ENCODE data around the gene ITGA1.
A peak's percentile ranks its signal among the peaks of the same experiment; 100 is the strongest.

Gene ITGA1

DNA sequence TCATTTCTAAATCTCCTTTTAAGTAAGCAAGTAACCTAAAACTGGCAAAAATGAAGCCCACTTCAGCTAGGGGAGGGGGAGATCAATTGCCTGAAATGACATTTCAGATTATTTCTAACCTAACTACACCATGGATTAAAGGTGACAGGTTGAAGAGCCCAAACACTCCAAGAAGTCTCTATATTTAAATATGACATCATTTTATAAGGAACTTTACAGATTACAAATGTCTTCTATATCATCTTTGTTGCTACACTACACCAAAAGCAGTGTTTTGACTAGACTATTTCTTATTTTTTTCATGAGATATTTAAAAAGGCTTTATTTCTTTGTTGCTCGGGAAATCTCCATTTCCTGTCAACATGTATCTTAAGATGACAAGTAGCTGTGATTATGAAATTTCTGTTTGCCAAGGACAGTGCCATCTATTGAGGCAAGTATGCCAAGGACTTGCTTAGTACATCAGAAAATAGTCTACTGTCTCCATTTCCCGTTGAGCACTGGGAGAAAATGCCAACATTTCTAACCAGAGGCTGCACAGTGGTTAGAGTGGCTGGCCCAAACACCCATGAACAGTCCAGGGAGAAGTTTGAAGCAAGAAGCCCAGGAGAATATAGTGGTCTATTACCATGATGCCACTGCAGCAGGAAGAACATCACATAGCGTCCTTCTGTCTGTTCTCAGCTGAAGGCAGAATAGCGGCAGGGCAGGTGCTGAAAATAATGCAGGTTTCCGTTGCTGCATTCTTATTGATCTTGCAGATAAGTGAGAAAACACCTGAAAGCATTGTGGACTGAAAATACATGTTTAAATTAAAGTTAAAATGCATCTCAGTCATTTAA is 108.1 kb downstream of the ITGA1 start:
- no peak for ATAC-seq
- no peaks in the 10 kb centered on the region for H3K9me3 Mint-ChIP-seq
- H3K27me3 Mint-ChIP-seq, result peaks cover 10% of the 10 kb centered on the region
- H3K36me3 Mint-ChIP-seq, result no peaks in the 10 kb centered on the region
- H3K4me1 Mint-ChIP-seq, result no peaks in the 10 kb centered on the region
- H3K4me3 Mint-ChIP-seq, result no peak overlapping the region
- H3K27ac Mint-ChIP-seq, result no peak overlapping the region

DNA sequence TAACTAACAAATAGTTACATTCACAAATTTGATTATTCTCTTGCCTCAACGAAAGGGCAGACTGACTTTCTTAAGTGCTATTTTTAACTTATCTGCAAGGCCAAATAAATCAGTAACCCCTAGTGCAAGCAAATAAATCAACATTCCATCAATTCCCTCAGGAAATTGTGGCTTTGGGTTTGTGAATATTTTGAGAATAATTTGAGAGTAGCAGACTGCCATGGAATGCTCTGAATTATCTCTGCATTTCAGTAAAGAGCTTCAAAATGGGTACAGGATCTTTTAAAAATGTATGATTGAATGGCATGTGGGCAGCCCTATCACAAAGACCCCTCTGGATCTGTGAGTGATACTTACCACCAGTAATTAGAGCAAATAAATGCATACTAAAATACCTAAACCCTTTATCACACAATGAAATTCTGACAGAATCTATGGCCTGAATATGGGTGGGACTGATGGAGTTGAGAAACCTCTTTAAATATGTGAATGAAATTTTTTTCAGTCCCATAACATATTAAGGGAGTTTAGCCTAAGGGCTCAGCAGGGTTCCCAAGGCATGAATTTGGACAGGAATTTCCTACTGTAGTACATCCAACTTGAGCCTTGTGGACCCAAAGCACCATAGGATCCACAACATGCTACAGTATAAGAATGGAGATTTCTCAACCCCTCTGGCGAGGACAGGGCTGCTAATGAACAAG is 109.0 kb downstream of the ITGA1 start:
- H3K4me1 Mint-ChIP-seq, result no peaks in the 10 kb centered on the region
- H3K9me3 Mint-ChIP-seq, result no peaks in the 10 kb centered on the region
- H3K4me3 Mint-ChIP-seq, result no peak overlapping the region
- no peak overlapping the region for H3K27ac Mint-ChIP-seq
- H3K27me3 Mint-ChIP-seq, result peaks cover 10% of the 10 kb centered on the region
- H3K36me3 Mint-ChIP-seq, result no peaks in the 10 kb centered on the region
- no peak for ATAC-seq

- ATAC-seq, result no peak
- H3K4me3 Mint-ChIP-seq, result no peak overlapping the region
- no peak overlapping the region for H3K27ac Mint-ChIP-seq
- no peaks in the 10 kb centered on the region for H3K9me3 Mint-ChIP-seq
- H3K4me1 Mint-ChIP-seq, result no peaks in the 10 kb centered on the region
- peaks cover 11% of the 10 kb centered on the region for H3K27me3 Mint-ChIP-seq
- H3K36me3 Mint-ChIP-seq, result no peaks in the 10 kb centered on the region
Observed at GRCh38 chr5:52897238-52897614, 109.5 kb downstream of the ITGA1 start.

DNA sequence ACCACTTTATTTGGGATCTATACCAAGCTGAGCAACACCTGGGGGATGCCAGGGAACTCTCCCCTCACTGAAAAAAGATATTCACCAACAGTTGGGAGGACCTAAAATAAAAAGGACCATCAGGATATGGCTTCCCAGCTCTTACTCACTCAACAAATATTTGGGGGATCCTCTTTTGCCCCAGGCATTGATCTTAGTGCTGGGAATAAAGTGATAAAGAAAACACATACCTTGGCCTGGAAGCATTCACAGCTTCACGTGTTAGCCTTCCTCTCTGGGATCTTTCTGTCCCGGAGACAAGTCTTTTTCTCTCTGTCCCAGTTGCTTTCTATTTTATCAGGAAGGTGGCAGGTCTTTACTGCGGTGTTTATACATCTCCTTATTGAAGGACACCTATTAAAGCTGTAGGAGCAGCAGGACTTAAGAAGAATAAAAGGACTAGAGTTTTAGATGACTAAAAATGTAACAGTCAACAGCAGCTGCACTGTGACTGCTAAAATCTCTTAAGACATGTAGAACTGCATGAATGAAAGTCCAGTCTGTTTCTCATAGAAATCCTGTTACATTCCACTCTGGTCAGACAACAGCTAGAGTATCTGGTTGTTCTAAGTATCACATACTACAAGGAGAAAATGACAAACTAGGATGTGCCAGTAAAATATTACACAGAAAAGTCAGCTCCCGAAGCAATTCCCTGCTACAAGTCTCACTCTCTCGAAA is 111.4 kb downstream of the ITGA1 start:
- no peak overlapping the region for H3K4me3 Mint-ChIP-seq
- peaks cover 29% of the 10 kb centered on the region for H3K27me3 Mint-ChIP-seq
- ATAC-seq, result no peak
- no peaks in the 10 kb centered on the region for H3K36me3 Mint-ChIP-seq
- H3K27ac Mint-ChIP-seq, result no peak overlapping the region
- H3K9me3 Mint-ChIP-seq, result peaks cover 3% of the 10 kb centered on the region
- no peaks in the 10 kb centered on the region for H3K4me1 Mint-ChIP-seq

GRCh38 chr5:52903142-52903541 is 115.4 kb downstream of the ITGA1 start:
- Mint-ChIP-seq H3K4me3 (no peak overlapping the region), H3K9me3 (peaks cover 3% of the 10 kb centered on the region), H3K36me3 (no peaks in the 10 kb centered on the region), H3K27ac (no peak overlapping the region), H3K27me3 (peaks cover 24% of the 10 kb centered on the region), H3K4me1 (no peaks in the 10 kb centered on the region)
- no peak for ATAC-seq

GRCh38 chr5:52906343-52906742 is 118.6 kb downstream of the ITGA1 start:
- H3K27me3 Mint-ChIP-seq, result peaks cover 24% of the 10 kb centered on the region
- no peak overlapping the region for H3K27ac Mint-ChIP-seq
- no peaks in the 10 kb centered on the region for H3K36me3 Mint-ChIP-seq
- H3K4me1 Mint-ChIP-seq, result no peaks in the 10 kb centered on the region
- peaks cover 3% of the 10 kb centered on the region for H3K9me3 Mint-ChIP-seq
- H3K4me3 Mint-ChIP-seq, result no peak overlapping the region
- ATAC-seq, result no peak

DNA sequence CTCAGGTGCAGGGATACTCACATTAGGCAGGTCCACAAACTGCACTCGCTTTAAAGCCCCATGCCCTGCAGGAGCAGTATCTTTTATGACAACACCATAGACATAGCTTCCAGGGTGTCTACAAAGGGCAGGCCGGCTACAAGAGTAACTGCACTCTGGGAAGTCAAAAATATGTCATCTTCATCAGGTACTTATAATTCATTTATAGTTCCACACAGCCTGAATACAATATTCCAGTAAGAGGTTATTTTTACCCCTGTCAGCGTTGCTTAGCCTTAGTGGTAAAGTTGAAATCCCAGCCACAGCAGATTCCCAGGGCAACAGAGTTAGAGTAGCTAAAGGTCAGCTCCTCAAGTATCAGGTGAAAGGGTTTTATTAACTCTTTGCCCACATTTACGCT is 119.1 kb downstream of the ITGA1 start:
- ATAC-seq, result peak; percentile 24
- Mint-ChIP-seq H3K4me1 (no peaks in the 10 kb centered on the region), H3K27me3 (peaks cover 24% of the 10 kb centered on the region), H3K9me3 (peaks cover 3% of the 10 kb centered on the region), H3K4me3 (no peak overlapping the region), H3K36me3 (no peaks in the 10 kb centered on the region), H3K27ac (no peak overlapping the region)

GRCh38 chr5:52909192-52909591 is 121.5 kb downstream of the ITGA1 start:
- ATAC-seq, result no peak
- Mint-ChIP-seq H3K9me3 (no peaks in the 10 kb centered on the region), H3K27me3 (peaks cover 4% of the 10 kb centered on the region), H3K4me3 (no peak overlapping the region), H3K27ac (no peak overlapping the region), H3K4me1 (no peaks in the 10 kb centered on the region), H3K36me3 (no peaks in the 10 kb centered on the region)

- no peaks in the 10 kb centered on the region for H3K9me3 Mint-ChIP-seq
- H3K4me3 Mint-ChIP-seq, result no peak overlapping the region
- H3K27ac Mint-ChIP-seq, result no peak overlapping the region
- no peak for ATAC-seq
- no peaks in the 10 kb centered on the region for H3K36me3 Mint-ChIP-seq
- H3K4me1 Mint-ChIP-seq, result peaks cover under 1% of the 10 kb centered on the region
- H3K27me3 Mint-ChIP-seq, result peaks cover 2% of the 10 kb centered on the region
Observed at GRCh38 chr5:52910071-52910470, 122.4 kb downstream of the ITGA1 start.

DNA sequence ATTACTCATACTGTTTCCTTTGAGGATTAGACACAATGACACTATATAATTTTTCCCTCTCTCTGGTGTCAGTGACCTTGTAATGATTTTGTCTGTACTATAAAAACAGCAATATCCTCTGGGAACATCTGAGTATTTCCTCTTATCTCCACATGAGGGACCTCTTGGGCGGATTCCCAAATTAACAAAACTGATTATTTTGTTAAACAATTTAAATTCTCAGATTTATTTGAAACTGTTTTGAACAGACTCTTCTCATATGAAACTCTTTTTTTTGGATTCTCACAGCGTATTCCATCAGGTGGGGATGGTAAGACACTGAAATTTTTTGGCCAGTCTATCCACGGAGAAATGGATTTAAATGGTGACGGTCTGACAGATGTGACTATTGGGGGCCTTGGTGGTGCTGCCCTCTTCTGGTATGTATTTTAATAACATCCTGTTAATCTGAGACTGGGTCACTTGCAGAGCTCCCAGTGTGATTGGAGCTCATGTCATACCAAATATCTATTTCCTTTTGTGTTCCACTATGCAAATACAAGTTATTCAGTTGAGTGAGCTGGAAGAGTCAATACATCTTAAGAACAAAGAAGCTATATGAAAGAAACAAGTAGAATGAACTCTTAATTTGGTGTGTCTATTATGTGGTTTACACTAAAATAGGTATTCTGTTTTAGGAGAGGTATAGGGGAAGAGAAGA is 127.6 kb downstream of the ITGA1 start:
- Mint-ChIP-seq H3K9me3 (no peaks in the 10 kb centered on the region), H3K36me3 (no peaks in the 10 kb centered on the region), H3K27ac (no peak overlapping the region), H3K4me1 (peaks cover 8% of the 10 kb centered on the region), H3K27me3 (peaks cover 10% of the 10 kb centered on the region), H3K4me3 (peak overlapping the region; percentile 65)
- peak; percentile 76 for ATAC-seq

DNA sequence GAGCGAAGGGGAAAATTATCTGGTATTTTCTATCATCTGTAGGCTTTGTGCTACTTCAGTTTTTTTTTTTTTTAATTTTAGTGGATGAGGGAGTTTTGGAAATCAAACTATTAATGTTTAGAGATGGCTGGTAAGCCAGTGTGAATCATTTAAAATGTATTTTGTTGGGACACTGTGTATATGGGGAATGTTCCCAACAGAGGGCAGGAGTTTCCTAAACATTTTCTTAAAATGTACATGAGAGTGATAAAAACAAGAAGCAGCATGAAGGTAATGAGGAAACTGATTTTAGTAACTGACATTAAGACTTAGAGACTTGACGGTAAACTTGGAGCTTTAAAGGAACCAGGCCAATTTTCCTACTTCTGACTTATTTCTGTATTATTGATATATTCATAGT is 133.2 kb downstream of the ITGA1 start:
- ATAC-seq, result no peak
- Mint-ChIP-seq H3K36me3 (no peaks in the 10 kb centered on the region), H3K27ac (no peak overlapping the region), H3K4me1 (no peaks in the 10 kb centered on the region), H3K9me3 (no peaks in the 10 kb centered on the region), H3K4me3 (no peak overlapping the region), H3K27me3 (peaks cover 10% of the 10 kb centered on the region)

DNA sequence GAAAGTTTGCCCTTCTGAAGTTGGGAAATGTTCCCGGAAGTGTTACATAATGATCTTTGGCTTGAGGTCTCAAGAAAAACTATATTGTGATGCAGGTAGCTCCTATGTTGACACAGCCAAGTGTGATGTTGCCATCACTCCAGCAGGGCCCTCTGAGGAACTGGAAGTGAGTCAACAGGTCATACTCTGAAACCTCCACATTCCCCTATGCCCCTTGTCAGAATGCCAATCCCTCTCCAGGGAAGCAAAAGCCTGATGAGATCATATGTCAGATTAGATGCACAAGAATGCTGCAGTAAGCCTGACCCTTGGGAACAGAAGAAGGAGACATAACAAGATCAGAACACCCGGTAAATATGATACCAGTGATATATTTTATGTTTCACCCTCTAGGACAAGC is 134.7 kb downstream of the ITGA1 start:
- H3K9me3 Mint-ChIP-seq, result no peaks in the 10 kb centered on the region
- no peak overlapping the region for H3K4me3 Mint-ChIP-seq
- H3K27me3 Mint-ChIP-seq, result peaks cover 10% of the 10 kb centered on the region
- no peak for ATAC-seq
- H3K4me1 Mint-ChIP-seq, result no peaks in the 10 kb centered on the region
- H3K27ac Mint-ChIP-seq, result no peak overlapping the region
- no peaks in the 10 kb centered on the region for H3K36me3 Mint-ChIP-seq

GRCh38 chr5:52924456-52924855 is 136.7 kb downstream of the ITGA1 start:
- Mint-ChIP-seq H3K27ac (no peak overlapping the region), H3K4me1 (no peaks in the 10 kb centered on the region), H3K9me3 (no peaks in the 10 kb centered on the region), H3K4me3 (no peak overlapping the region), H3K36me3 (no peaks in the 10 kb centered on the region), H3K27me3 (peaks cover 10% of the 10 kb centered on the region)
- ATAC-seq, result no peak

DNA sequence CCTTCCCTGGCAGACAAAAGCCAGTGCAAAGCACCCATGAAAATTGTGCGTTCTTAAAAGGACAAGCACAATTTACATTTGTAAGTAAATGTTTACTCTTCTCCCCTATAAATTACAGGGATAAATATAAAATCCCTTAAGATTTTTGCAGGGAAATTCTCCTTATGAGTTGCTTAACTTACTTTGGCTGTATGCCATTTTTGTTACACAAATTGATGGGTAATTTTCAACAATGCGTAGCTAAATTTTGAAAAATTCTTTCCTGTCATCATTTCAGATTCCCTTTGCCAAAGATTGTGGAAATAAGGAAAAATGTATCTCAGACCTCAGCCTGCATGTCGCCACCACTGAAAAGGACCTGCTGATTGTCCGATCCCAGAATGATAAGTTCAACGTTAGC is 137.3 kb downstream of the ITGA1 start:
- Mint-ChIP-seq H3K4me3 (no peak overlapping the region), H3K4me1 (no peaks in the 10 kb centered on the region), H3K9me3 (no peaks in the 10 kb centered on the region), H3K27me3 (peaks cover 10% of the 10 kb centered on the region), H3K36me3 (no peaks in the 10 kb centered on the region), H3K27ac (no peak overlapping the region)
- no peak for ATAC-seq

DNA sequence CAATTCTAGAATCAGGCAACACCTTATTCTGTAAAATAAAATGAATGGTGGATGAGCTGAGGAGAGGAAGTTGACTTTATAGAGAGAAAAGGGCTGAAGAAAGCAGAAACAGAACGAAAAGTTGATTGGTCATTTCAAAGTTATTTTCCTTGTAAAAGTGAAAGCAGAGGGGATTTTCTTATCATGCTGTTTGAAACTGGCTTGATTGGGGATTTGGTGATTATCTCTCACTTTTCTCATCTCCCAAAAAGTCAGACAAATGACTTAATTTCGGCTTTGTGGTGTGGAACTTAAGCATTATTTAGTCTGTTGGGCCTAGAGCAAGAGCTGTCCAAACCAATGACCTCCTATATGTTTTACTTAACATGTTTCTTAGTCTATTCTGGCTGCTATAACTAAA is 141.0 kb downstream of the ITGA1 start:
- Mint-ChIP-seq H3K27me3 (peaks cover 10% of the 10 kb centered on the region), H3K4me1 (no peaks in the 10 kb centered on the region), H3K36me3 (no peaks in the 10 kb centered on the region), H3K4me3 (no peak overlapping the region), H3K9me3 (no peaks in the 10 kb centered on the region), H3K27ac (no peak overlapping the region)
- no peak for ATAC-seq

Measured in stimulated activated memory B cell treated with anti-CD40 and anti-IgM and Interleukin-4, amounts not matched to agents 10 μg/mL and 1 μg/mL and 100 μg/mL, for 72 hours (primary cell).